Activated CD8-positive, alpha-beta memory T cell treated with anti-CD3 and anti-CD28 coated beads, Interleukin-2, amount 50 U/mL, for 4 hours (primary cell): ENCODE measurements around the gene ECPAS.
"Not testable (repeated sequence)": the region's sequence is repeated elsewhere in the genome, so short reads cannot be mapped to it uniquely, and the experiment has no call there.

Source experiments
- DNase-seq: peaks from one replicate; pipeline ENCODE4 v3.0.0-alpha.2; 2020

ECPAS gene

DNA sequence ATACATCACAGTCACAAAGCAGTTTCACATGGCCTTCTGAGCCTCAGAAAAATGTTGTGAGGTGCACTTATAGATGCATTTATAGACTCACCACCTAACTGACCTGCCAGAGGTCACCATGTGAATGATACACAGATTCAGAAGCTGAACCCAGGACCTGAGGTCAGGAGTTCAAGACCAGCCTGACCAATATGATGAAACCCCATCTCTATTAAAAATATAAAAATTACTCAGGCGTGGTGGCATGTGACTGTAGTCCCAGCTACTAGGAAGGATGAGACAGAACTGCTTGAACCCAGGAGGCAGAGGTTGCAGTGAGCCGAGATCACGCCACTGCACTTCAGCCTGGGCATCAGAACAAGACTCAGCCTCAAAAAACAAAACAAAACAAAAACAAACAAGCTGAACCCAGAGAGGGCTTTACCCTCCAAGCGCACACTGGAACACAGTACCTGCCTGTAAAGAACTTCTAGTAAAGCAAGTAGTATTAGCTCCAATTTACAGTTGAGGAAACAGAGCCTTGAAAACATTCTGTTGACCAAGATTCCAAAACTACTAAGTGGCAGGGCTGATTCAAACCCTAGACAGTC lies 16.3 kb downstream of the ECPAS start:
- no peak for DNase-seq

DNA sequence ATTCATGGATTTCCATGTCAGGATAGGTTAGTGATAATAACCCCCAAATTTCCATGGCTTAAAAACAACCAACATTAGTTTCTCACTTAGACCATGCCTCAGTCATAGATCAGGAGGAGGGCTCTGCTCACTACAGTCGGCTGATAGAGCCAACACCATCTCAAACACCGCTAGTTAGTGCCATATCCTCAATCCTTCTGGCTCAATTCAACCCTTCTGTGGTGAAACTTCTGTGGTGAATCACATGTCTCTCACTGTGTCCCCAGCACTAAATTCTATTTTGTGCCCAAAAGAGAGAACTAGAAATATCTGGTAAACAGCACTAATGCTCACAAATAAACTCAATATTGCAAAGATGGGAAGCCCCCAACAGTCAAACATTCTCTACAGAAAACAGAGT lies 21.1 kb downstream of the ECPAS start:
- no peak for DNase-seq

DNA sequence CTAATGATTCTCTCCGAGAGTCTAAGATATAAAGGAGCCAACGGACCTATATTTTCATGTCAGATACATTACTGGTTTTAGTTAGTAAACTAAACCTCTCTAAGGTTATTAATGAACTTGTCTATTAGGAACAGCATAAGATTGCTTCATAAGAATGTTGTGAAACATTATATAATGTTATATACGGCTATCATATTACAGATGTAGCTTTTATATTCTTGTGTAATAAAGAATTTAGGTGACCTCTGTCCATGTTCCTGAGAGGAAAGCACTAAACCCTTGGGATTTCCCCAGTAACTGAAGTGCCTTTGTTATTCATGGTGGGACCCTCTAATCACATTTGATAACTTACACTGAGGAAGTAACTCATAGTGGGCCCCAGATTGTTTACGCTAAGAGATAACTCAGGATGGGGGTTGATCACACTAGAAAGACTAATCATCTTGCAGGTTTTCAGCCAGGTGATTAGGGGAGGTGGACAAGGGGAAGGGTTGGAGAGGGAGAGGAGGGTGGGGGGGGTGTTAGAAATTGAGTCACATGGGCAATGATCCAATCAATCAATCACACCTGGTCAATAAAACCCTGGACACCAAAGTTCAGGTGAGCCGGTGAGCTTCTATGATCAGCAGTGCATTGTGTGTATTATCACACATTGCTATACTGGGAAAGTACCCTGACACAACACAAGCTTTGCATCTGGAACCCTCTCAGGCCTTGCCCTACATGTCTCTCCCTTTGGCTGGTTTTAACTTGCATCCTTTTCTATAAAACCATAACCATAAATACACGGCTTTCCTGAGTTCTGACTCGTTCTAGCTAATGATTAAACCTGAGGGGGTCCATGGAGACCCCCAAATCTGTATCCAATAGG lies 25.8 kb downstream of the ECPAS start:
- DNase-seq, result no peak

DNA sequence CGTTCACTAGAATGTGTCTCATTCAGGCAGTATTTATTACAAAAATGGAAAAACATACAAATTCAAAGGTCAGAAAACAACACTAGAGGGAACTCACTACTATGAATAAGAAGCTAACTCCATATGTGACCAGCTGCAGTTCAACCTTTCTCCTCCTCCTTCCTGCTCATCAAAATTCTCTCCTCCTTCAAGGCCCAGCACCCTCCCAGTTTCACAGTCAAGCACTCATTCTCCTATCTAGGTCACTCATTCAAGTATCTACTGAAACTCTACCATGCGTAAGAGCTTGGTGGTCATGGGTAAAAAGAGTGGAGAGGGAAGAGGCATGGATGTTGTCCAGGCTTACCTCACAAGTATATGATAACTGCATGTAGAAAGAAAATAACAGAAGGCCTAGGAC lies 27.7 kb downstream of the ECPAS start:
- DNase-seq, result no peak

DNA sequence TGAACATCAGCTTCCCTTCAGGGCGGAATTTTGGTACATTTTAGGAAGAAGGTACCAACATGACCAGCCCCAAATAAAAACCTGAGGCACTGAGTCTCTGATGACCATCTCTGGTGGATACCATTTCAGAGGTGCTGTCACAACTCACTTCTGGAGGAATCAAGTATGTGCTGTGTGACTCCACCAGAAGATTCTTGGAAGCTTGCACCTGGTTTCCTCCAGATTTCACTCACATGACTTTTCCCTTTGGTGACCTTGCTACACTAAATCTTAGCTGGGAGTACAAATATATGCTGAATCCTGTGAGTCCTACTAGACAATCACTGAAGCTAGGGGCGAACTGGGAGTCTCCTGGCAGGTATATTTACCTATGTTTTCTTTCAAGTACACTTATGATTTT lies 28.5 kb downstream of the ECPAS start:
- no peak for DNase-seq

DNA sequence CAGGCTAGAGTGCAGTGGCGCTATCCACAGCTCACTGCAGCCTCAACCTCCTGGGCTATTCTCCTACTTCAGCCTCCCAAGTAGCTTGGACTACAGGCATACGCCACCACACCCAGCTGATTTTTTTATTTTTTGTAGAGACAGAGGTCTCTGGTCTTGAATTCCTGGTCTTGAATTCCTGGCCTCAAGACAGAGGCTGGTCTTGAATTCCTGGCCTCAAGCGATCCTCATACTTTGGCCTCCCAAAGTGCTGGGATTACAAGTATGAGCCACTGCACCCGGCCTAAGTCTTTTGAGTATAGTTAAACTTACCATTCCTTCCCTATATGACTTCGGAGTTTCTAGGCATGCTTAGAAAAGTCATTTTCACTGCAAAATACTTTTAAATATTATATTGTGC lies 29.4 kb downstream of the ECPAS start:
- DNase-seq, result no peak

DNA sequence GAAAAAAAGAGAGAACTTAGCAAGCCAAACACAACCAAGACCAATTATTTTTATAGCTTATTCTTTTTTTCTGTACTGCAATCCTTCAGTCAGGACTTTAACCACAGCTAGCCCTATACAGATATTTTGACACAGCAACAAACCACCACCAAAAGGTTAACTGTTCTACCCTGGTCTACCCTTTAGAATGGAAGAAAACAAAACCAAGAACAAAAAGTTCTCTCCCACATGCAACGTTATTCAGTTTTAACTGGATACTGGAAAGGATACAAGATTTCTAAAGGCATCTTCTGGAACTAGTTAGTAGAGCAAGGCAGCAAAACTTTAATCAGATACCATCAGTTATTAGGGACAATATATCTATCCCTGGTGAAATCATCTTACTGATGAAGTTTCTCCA lies 32.6 kb downstream of the ECPAS start:
- DNase-seq, result no peak

DNA sequence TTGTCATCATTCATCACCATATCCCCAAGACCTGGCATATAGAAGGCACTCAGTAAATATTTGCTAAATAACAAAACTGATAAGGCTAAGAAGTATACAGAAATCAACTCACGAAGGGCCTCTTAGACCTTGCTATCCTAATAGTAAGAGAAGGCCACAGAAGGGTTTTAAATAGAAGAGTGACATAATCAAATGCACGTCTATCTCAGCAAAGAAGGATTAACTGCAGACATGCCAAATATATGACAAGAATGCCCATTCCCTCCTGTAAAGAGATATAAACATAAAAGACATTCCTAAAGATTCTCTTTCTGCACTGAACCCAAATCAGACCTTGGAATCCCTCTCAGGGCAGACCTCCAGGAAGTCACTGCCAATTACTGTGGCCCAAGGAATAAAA lies 34.1 kb downstream of the ECPAS start:
- no peak for DNase-seq

DNA sequence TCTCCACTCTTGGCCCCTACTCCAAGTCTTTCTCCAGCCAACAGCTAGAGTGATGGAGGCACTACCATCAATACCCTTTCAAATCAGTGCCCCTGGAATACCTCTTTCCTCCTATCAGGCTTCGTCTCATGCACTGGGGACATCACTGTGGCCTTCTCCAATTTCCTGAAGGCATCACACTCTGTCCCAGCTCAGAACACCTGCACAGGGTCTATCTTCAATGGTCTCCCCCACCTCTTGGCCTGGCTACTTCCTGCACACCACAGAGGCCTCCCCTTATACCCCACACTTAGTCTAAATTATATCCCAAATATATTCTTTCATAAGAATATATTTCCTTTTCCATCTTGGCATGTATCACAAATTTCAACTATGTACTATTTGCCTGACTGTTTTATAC lies 34.5 kb downstream of the ECPAS start:
- DNase-seq, result no peak

DNA sequence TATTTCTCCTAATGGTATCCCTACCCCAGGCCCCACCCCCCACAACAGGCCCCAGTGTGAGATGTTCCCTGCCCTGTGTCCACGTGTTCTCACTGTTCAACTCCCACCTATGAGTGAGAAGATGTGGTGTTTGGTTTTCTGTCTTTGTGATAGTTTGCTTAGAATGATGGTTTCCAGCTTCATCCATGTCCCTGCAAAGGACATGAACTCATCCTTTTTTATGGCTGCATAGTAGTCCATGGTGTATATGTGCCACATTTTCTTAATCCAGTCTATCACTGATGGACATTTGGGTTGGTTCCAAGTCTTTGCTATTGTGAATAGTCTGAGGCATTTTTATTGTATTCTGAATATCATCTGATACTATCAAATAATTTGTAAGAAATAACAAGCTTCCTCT lies 38.4 kb downstream of the ECPAS start:
- not testable (repeated sequence) for DNase-seq

DNA sequence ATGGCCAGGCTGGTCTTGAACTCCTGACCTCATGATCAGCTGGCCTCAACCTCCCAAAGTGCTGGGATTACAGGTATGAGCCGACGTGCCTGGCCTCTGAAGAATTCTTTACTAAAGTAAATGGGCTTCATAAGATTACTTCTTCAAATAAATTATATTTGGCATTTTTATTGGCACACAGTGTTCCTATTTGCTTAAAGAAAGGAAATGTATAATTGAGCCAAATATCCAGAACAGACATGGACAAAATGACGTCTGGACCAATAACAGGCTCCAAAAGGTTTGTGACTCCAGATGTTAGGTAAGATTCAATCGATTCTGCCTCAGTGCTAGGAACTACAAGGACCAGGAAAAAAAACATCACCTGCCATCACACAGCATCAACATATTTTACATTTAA lies 40.7 kb downstream of the ECPAS start:
- DNase-seq, result no peak

DNA sequence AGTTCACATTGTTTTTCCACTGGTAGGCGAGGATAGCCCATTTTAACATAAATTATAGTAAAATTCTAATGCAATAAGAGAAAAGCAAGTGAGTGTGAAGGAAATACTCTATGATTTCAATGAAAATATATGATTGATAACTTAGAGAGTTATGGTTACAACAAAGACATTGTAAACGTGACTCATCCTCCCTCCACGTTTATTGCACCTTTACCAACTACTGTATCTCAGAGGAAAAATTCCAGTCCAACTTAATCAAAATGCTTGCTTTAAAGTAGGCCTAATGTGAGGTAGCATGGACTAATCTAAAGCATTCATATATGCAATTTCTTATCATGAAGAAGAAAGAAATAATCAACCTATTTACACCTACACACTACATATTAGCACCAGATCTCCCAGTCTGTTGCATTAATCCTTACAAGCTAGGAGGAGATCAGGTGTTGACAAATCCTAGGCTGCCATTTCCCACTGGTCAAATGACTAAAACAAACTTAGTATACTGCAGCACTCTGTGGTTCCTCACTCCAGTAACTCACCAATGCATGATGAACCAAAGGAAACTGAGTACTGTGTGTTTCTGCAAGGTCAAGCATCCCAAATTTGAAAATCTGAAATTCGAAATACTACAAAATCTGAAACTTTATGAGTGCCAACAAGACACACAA lies 41.7 kb downstream of the ECPAS start:
- no peak for DNase-seq

DNA sequence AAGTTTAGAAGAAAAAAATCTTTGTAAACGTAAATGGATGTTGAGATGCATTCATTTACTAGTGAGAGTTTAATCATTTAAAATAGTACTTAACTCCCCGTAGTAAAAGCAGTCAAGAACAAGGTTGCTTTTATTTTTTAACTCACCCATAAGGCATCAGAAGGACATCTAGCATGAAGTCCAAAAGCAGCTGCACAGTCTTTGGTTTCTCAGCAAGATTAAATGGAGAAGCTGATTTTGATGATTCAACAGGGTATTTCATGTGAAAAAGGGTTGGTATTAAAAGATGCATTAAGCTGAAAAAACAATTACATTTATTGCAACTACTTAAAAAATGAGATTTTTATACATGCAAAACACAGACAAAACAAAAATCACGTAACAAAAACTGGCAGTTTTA lies 44.0 kb downstream of the ECPAS start:
- no peak for DNase-seq

DNA sequence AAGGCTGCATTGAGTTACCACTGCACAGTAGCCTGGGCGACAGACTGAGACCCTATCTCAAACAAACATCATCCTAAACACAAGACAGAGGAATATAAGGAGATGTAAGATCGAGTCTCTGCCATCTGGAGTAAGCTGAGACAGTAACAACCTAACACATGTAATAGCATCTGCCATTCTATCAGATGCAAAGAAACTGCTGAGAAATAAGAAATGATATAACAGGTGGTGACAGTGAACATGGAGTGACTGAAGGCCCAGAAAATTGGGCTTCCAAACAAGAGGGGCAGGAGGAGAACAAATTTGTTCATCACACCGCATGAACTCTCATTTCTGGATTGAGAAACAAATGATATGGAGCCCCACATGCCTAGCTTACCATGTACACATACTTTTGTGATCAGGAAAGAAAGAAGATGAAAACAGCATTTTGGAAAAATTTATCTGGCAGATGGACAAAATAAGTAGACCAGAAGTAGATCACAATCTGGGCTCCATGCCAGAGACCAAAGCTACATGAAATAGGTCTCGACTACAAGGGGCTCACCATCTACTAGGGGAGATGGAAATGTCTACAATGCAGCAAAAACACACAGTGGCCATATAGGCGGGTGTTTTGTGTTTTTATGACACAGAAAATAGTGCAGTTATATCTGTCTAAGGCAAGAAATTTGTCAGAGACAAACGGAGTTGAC lies 45.5 kb downstream of the ECPAS start:
- DNase-seq, result no peak

DNA sequence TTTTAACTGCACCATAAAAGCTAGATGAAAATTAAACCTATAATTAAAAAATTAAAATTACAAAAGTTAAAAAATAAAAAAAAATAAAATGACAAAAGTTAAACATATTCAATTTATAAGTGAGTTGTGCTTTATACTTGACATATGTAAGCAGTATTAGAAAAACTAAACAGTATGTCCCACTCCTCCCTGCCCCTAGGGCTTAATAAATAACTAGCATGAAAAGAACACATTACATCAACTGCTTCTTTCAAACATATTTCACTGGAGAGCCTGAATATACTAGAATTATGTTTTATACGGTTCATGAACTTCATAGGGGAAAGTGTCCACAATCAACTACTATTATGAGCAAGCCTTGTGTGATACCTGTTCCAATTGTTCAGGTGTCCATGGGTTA lies 47.6 kb downstream of the ECPAS start:
- no peak for DNase-seq

DNA sequence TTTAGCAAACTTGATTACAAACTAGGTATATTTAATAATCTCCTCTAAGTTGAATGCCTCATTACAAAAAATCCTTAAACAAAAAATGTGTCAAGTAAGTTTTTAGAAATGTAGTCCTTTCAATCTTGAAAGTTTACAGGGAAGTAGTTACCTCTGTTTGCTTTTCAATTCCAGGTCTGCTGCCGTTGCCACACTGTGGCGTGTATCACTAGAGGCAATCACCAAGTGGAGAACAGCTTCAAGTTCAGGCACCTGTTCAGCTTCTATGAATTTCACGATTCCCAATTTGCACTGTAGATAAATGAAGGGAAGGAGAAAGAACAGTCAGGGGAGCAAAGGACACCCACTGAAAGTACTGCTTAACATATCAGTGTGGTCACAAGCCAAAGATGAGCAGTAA lies 51.1 kb downstream of the ECPAS start:
- DNase-seq, result no peak

DNA sequence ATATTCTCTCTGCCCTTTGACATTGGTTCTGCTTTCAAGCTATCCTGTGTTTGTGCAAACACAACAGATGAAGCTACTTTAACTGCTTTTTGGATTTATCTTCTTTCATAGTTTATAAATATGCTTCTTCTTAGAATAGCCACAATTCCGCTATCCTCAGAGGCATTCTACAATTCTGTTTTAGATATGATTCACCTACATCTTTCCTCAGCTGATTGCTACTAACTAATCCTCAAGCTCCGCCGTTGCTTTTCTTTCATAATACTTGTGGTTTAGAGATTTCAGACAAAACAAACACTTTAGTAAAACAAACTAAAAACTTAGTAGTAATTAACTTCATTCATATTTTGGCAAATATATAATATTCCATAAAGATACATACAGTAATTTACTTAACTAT lies 52.5 kb downstream of the ECPAS start:
- no peak for DNase-seq

DNA sequence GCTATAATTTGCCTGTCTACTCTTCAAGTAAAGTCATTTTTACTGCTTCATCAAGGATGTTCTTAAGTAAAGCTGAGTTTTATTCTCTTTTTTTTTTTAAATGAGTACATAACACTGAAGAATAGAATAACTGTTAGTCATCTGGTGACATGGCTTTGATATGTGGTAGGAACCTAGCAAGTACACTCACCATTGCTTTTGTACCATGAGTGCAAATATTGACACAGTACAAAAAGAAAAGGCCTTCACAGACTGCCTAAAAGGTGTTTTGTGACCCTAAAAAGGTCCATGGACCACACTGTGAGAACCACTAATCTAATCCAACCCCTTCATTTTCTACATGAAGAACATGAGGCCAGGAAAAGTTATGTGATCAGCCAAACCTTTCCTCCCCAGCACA lies 55.0 kb downstream of the ECPAS start:
- no peak for DNase-seq

DNA sequence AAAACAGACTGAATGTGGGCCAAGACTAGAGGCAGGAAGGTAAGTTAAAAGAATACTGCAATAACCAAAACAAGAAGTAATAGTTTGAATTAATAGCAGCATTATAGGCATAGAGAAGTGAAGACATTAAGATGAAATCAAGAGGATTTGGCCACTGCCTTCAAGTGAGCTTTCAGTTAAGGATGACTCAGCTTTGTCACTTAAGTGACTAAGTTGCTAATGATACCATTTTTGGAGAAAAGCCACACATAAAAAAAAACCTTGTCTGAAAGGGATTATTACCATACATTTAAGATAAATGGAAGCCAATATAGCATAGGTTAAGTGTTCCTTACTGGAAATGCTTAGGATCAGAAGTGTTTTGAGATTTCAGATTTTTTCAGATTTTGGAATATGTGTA lies 57.0 kb downstream of the ECPAS start:
- no peak for DNase-seq

DNA sequence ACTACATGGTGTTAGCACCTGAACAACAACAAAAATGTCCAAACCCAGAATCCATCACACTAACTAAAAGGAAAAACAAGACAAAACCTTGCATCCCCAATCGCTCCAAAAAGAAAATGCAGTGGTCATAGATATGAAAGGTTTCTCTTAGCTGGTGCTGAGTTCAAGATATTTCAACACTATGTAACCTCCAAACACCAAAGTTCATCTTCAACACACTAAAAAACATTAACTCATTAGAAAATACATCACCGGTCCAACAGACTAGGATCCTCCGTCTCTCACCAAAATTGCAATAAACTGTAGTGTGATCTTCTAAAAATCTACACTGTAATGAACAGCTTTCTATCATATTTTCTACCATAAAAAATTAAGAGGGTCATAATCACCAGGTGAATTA lies 60.8 kb downstream of the ECPAS start:
- no peak for DNase-seq

DNA sequence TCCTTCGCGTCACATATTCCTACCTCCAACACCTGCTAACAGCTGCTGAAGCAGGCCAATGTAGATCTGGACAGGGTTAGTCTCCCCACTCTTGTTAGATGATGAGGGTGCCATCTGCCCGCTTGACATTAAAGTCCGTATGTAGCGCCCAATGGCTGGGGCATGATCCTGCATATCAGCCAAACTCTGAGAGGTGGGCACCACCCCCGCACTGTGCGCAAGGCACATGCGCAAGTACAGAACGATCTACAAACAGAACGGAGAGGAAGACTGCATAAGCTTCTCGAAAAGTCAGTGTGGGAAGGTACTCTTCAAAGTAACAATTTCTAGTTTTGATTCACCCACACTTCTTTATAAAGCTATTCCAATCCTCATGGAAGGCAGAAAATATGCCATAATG lies 69.8 kb downstream of the ECPAS start:
- DNase-seq, result no peak

DNA sequence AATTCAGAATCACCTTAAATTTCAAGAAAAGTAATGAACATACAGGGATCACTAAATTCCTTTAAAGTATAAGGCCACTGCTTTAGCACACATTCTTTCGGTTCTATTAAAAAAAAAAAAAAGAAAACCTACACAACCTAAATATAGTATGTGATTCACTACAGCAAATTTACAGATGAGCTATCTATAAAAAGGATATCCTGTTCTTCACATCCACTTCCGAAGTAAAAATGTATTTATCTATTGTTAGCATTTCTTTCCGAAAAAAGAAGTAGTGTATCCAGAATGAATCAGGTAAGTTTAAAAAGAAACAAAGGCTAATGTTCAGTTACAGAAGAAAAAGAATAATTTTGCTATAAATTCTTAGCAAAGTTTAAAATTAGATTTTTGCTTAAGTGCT lies 70.2 kb downstream of the ECPAS start:
- DNase-seq, result no peak

DNA sequence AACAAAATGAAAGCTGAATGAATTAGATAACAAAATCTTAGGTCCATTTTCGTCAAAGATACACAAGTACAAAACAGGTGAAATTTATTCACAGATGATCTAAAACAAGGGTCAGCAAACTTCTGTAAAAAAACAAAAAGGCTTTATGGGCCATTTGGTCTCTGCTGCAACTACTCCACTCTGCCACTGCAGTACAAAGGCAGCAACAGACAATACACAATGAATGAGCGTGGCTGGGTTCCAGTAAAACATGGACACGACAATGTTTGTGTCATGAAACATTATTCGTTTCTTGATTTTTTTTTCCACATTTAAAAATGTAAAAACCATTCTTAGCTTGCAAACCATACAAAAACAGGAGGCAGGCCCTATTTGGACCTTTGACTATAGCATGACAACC lies 71.9 kb downstream of the ECPAS start:
- DNase-seq, result no peak

DNA sequence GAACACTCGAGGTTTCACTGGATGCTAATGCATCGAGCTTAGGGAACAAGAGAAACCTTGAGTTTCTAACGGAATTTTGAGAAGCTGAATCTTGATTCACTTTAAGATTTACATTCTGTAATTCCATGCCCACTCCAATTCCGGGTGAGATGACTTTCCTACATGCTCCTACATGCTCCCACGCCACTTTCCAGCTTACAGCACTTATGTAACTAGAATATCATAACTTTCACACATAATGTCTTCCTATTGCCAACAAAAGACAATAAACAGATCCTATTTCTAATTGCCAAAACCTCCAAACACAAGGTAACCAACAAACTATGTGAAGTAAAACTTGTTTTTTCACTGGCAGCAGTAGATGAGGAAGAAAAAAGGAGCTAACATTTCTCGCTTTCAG lies 72.9 kb downstream of the ECPAS start:
- DNase-seq, result no peak
